Caco-2 (cell line): ENCODE measurements around the gene TDRD9. TPM values are rescaled to one million over a fixed set of nuclear protein-coding genes. Genes with fewer than 3 reads are reported as not detected.
A peak's percentile ranks its signal among the peaks of the same experiment; 100 is the strongest.

Experiments used
- BruUV-seq: library from RNA; stranded (reverse); fragments of 400-500 nt; replicated peaks from 2 replicates; lab custom pipeline; 2021; lab: Mats Ljungman, UMichigan
- CTCF ChIA-PET: fragments of 300-600 bp; sonication (Branson Sonifier 250); formaldehyde crosslinking; loops from one replicate; lab custom pipeline; 2022; ENCODE audit warnings: antibody characterized with exemption; lab: Charles Lee
- POLR2A ChIA-PET: fragments of 300-600 bp; sonication (Branson Sonifier 250); formaldehyde crosslinking; loops from one replicate; lab custom pipeline; 2022; ENCODE audit warnings: antibody characterized with exemption; lab: Charles Lee
- DNase-seq, 2 experiments: peaks; one replicate each; pipeline versions ENCODE4 v3.0.0 to v3.0.0-alpha.2; 2020 to 2022
- H3K27me3 ChIP-seq: replicated peaks from 2 replicates; pipeline ENCODE4 v1.6.0; 2011; ENCODE audit warnings: low read length; ENCODE audit not compliant: control insufficient read depth, insufficient read depth
- H3K36me3 ChIP-seq: 2 replicates; pipeline ENCODE4 v1.5.1; 2011; ENCODE audit warnings: low read length; ENCODE audit not compliant: control insufficient read depth, insufficient read depth
- H3K4me1 ChIP-seq: fragments of 250-450 bp; sonication (Bioruptor Pico); 2 replicates; pipeline ENCODE4 v1.5.1; 2020; ENCODE audit warnings: mild to moderate bottlenecking
- H3K4me3 ChIP-seq: 2 replicates; pipeline ENCODE4 v1.5.1; 2011; ENCODE audit warnings: low read depth, mild to moderate bottlenecking, control low read depth, low read length
- H3K9me3 ChIP-seq: fragments of 250-450 bp; sonication (Bioruptor Pico); 2 replicates; pipeline ENCODE4 v1.5.1; 2020; ENCODE audit warnings: mild to moderate bottlenecking, moderate library complexity
- H3K27ac Mint-ChIP-seq: one replicate; pipeline ENCODE4 v1.8.0; 2022; ENCODE audit warnings: mixed read lengths; ENCODE audit not compliant: unreplicated experiment
- H3K27me3 Mint-ChIP-seq: one replicate; pipeline ENCODE4 v1.8.0; 2022; ENCODE audit warnings: mixed read lengths; ENCODE audit not compliant: insufficient read depth, unreplicated experiment
- H3K36me3 Mint-ChIP-seq: one replicate; pipeline ENCODE4 v1.8.0; 2022; ENCODE audit warnings: mild to moderate bottlenecking, mixed read lengths; ENCODE audit not compliant: insufficient read depth, unreplicated experiment
- H3K4me1 Mint-ChIP-seq: one replicate; pipeline ENCODE4 v1.8.0; 2022; ENCODE audit warnings: low read depth, mixed read lengths; ENCODE audit not compliant: unreplicated experiment
- H3K4me3 Mint-ChIP-seq: one replicate; pipeline ENCODE4 v1.8.0; 2022; ENCODE audit warnings: mild to moderate bottlenecking, moderate library complexity, mixed read lengths; ENCODE audit not compliant: unreplicated experiment
- H3K9me3 Mint-ChIP-seq: one replicate; pipeline ENCODE4 v1.8.0; 2022; ENCODE audit warnings: mixed read lengths; ENCODE audit not compliant: unreplicated experiment
- intact Hi-C: fragments of 100-400 bp; cut with micrococcal nuclease; formaldehyde crosslinking; loops from one replicate; pipeline ENCODE4 v1.10.0; 2022; ENCODE audit not compliant: unreplicated experiment
- total RNA-seq: library from RNA; stranded (reverse); gene quantifications from 2 replicates; pipeline ENCODE4 v1.2.3, GENCODE V29; 2022
- TF ChIP-seq, protein P1 (sequence below), 2 experiments: fragments of 200-600 bp in 1 of 2; IDR thresholded peaks; 1 replicate in 1 of 2; 2 replicates in 1 of 2; pipeline versions ENCODE4 v1.5.1 to v1.8.0; 2011 to 2022; ENCODE audit warnings: antibody characterized with exemption in 1 of 2, control low read depth in 1 of 2, inconsistent platforms in 1 of 2, low read depth in 1 of 2, low read length in 1 of 2, mild to moderate bottlenecking in 1 of 2, moderate library complexity in 1 of 2; ENCODE audit not compliant: insufficient read depth in 1 of 2, severe bottlenecking in 1 of 2, unreplicated experiment in 1 of 2

The TDRD9 gene
- total RNA-seq, 1 experiment from 2014 or later = not detected

DNA sequence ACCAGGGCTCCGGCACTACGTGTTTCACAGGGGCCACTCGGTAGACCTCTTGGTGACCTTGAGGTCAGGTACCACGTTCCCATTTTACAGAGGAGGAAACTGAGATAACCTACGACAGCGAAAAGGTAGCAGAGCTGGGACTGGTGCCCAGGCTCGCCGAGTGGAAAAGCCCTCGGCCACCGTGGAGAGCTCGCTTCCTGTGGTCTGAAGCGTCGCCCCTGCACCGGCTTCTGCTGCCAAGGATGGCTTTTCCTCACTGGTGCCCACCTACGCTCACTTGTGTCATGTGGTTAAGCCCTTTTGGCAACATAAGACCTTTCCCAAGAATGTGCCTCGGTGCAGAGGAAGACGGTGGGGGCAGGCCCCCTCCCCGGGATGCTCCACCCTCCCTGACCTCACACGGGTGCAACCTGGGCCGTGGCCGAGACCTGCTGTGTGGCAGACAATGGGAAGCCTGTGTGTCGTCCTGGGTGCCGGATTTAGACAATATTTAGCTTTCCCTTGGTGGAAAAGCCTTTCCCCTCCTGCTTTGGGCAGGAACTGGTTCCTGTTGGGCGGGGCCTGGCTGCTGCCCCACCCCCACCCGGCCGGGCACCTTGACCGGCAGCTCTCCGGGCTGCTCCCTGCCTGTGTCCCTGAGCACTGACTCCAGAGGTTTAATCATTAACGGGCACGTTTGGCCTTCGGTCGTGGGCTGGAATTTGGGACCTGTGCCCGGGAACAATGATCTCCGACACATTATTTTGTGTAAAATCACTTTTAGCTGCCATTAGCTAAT lies 48.5 kb upstream of the TDRD9 start:
- Mint-ChIP-seq H3K27ac (no peak overlapping the region), H3K4me1 (peaks cover 7% of the 10 kb centered on the region), H3K27me3 (no peaks in the 10 kb centered on the region), H3K9me3 (no peaks in the 10 kb centered on the region), H3K4me3 (peak overlapping the region; percentile 48), H3K36me3 (no peaks in the 10 kb centered on the region)
- TF ChIP-seq, protein P1, sequence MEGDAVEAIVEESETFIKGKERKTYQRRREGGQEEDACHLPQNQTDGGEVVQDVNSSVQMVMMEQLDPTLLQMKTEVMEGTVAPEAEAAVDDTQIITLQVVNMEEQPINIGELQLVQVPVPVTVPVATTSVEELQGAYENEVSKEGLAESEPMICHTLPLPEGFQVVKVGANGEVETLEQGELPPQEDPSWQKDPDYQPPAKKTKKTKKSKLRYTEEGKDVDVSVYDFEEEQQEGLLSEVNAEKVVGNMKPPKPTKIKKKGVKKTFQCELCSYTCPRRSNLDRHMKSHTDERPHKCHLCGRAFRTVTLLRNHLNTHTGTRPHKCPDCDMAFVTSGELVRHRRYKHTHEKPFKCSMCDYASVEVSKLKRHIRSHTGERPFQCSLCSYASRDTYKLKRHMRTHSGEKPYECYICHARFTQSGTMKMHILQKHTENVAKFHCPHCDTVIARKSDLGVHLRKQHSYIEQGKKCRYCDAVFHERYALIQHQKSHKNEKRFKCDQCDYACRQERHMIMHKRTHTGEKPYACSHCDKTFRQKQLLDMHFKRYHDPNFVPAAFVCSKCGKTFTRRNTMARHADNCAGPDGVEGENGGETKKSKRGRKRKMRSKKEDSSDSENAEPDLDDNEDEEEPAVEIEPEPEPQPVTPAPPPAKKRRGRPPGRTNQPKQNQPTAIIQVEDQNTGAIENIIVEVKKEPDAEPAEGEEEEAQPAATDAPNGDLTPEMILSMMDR (IDR thresholded peaks at IDR 0.05; ENCODE audit: insufficient read depth in 1 of 2, low read depth in 1 of 2, low read length in 1 of 2, severe bottlenecking in 1 of 2, unreplicated experiment in 1 of 2) = no peak
- peak; percentile 88 to 90 for DNase-seq
- ChIA-PET CTCF (interaction anchor here (0.6 to 1.4 kb wide), 3 partner anchors 27 to 198 kb away, joined by 4 to 7 read pairs (median 5); no protein-coding TSS in a partner anchor), POLR2A (interaction anchor here (0.5 to 0.6 kb wide), 2 partner anchors 54 to 68 kb away, joined by 3 to 4 read pairs; no protein-coding TSS in a partner anchor)
- H3K36me3 ChIP-seq = no peaks in the 10 kb centered on the region
- H3K4me3 ChIP-seq = 0 out of 2 replicates have a peak overlapping the region, but pooled peaks have one; percentile 16
- no TSS peak for BruUV-seq
- no peaks in the 10 kb centered on the region for H3K27me3 ChIP-seq
- no peaks in the 10 kb centered on the region for H3K9me3 ChIP-seq
- intact Hi-C loops = loop anchor here (2.0 kb wide), 1 partner anchor 33 kb away; the partner anchor contains the start of gene PPP1R13B
- H3K4me1 ChIP-seq = peaks cover 20% of the 10 kb centered on the region

DNA sequence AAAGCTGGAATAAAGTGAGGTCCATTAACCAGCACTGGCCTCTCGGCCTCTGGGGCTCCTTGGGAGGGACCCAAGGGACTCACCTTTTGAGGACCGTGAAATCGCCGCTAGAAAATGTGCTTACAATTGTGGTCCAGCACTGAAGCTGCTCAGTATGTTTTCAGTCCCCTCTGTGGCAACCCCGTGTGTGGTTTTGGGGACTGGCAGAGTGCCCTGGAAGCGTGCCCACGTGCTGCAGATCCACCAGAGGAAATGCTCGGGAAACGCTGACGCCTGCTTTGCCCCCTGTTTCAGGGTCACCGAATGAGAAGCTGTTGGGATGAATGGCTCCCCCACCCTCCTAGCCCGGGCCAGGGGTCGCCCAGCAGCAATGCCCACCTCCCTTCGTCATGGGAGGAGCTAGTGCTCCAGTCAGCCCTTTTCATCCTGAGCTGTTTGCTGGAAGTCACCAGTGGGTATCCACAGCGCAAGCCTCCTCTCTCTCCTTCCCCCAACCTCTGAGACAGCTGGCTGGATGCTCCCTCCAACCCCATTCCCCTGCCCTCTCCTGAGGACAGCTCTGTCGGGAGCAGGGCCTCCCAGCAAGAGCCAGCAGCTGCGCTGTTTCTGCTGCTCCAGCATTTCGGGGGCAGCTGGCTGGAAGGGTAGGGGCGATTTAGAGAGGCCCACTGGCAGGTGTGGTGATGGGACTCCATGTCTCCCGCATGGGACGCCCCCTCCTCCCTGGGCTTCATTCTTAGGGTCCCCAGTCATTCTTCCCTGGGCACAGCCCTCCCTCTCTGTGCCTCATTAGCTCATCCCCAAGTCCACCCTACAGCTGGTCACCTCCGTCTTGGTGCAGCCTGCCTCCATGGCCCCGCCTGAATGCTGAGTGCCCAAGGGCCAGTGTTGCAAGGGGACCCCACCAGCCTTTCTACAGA lies 47.6 kb upstream of the TDRD9 start:
- Mint-ChIP-seq H3K4me3 (peak overlapping the region; percentile 48), H3K27me3 (no peaks in the 10 kb centered on the region), H3K36me3 (no peaks in the 10 kb centered on the region), H3K27ac (peak overlapping the region; percentile 72), H3K4me1 (peaks cover 7% of the 10 kb centered on the region), H3K9me3 (no peaks in the 10 kb centered on the region)
- Histone ChIP-seq H3K4me3 (no peak overlapping the region), H3K27me3 (no peaks in the 10 kb centered on the region), H3K36me3 (no peaks in the 10 kb centered on the region), H3K4me1 (peaks cover 20% of the 10 kb centered on the region), H3K9me3 (no peaks in the 10 kb centered on the region)
- TF ChIP-seq, protein P1 (IDR thresholded peaks at IDR 0.05; ENCODE audit: insufficient read depth in 1 of 2, low read depth in 1 of 2, low read length in 1 of 2, severe bottlenecking in 1 of 2, unreplicated experiment in 1 of 2) = no peak
- DNase-seq = no peak
- no TSS peak for BruUV-seq
- POLR2A ChIA-PET = interaction anchor here (0.5 to 0.6 kb wide), 2 partner anchors 55 to 69 kb away, joined by 3 to 4 read pairs; no protein-coding TSS in a partner anchor
- intact Hi-C loops = loop anchor here (2.0 kb wide), 1 partner anchor 34 kb away; the partner anchor contains the start of gene PPP1R13B
- CTCF ChIA-PET = interaction anchor here (0.6 to 1.4 kb wide), 3 partner anchors 26 to 197 kb away, joined by 4 to 7 read pairs (median 5); no protein-coding TSS in a partner anchor
